ENCODE measurements around the gene OR10J4.

OR10J4 gene

GRCh38 chr1:159429074-159429861 is 2.7 kb upstream of the OR10J4 start:
- DNase-seq: peak; percentile 3
- Histone ChIP-seq H3K36me3 (ENCODE audit: control insufficient read depth, insufficient read depth, low read length) (no peaks in the 10 kb centered on the region), H3K56ac (ENCODE audit: low read length) (no peak overlapping the region), H3K27me3 (ENCODE audit: insufficient read depth, low read length, poor library complexity) (no peaks in the 10 kb centered on the region), H3K79me2 (ENCODE audit: control insufficient read depth, insufficient read depth, low read length) (no peaks in the 10 kb centered on the region), H2BK5ac (ENCODE audit: low read length) (no peak overlapping the region), H4K5ac (ENCODE audit: low read length) (no peak overlapping the region), H3K4me2 (ENCODE audit: low read length) (no peak overlapping the region), H2BK120ac (ENCODE audit: low read depth, low read length) (no peak overlapping the region), H3K4ac (ENCODE audit: low read depth, low read length) (no peak overlapping the region), H3K18ac (ENCODE audit: low read length) (no peak overlapping the region), H3K4me3 (ENCODE audit: low read length) (no peak overlapping the region), H4K8ac (ENCODE audit: low read depth, low read length) (no peak overlapping the region), H3K27ac (ENCODE audit: low read depth, low read length) (no peak overlapping the region), H2BK15ac (replicated peaks; ENCODE audit: low read depth) (no peak overlapping the region), H3K23ac (ENCODE audit: low read length) (no peak overlapping the region), H3K4me1 (ENCODE audit: control insufficient read depth, low read depth, low read length) (no peaks in the 10 kb centered on the region), H3K9ac (ENCODE audit: low read length) (no peak overlapping the region), H3K79me1 (ENCODE audit: low read length) (no peaks in the 10 kb centered on the region), H2AK5ac (ENCODE audit: low read length) (no peak overlapping the region)
- WGBS (ENCODE audit: extremely low coverage, insufficient coverage, low lambda C conversion rate): no CpG with 5 or more reads among the region's 4 CpGs

GRCh38 chr1:159430985-159431384 is 1.0 kb upstream of the OR10J4 start:
- Histone ChIP-seq H3K27ac (ENCODE audit: low read depth, low read length) (no peak overlapping the region), H3K27me3 (ENCODE audit: insufficient read depth, low read length, poor library complexity) (no peaks in the 10 kb centered on the region), H4K8ac (ENCODE audit: low read depth, low read length) (no peak overlapping the region), H2BK15ac (replicated peaks; ENCODE audit: low read depth) (no peak overlapping the region), H3K4me3 (ENCODE audit: low read length) (no peak overlapping the region), H3K18ac (ENCODE audit: low read length) (no peak overlapping the region), H2BK5ac (ENCODE audit: low read length) (no peak overlapping the region), H3K56ac (ENCODE audit: low read length) (no peak overlapping the region), H3K79me2 (ENCODE audit: control insufficient read depth, insufficient read depth, low read length) (no peaks in the 10 kb centered on the region), H2BK120ac (ENCODE audit: low read depth, low read length) (no peak overlapping the region), H3K79me1 (ENCODE audit: low read length) (no peaks in the 10 kb centered on the region), H3K23ac (ENCODE audit: low read length) (no peak overlapping the region), H2AK5ac (ENCODE audit: low read length) (no peak overlapping the region), H3K4me2 (ENCODE audit: low read length) (no peak overlapping the region), H3K9ac (ENCODE audit: low read length) (no peak overlapping the region), H3K36me3 (ENCODE audit: control insufficient read depth, insufficient read depth, low read length) (no peaks in the 10 kb centered on the region), H4K5ac (ENCODE audit: low read length) (no peak overlapping the region), H3K4ac (ENCODE audit: low read depth, low read length) (no peak overlapping the region), H3K4me1 (ENCODE audit: control insufficient read depth, low read depth, low read length) (no peaks in the 10 kb centered on the region)
- no CpG with 5 or more reads among the region's 6 CpGs for WGBS (ENCODE audit: extremely low coverage, insufficient coverage, low lambda C conversion rate)
- no peak for DNase-seq

GRCh38 chr1:159436469-159436868 is 4.5 kb downstream of the OR10J4 start:
- H3K79me1 ChIP-seq (ENCODE audit: low read length): no peaks in the 10 kb centered on the region
- no CpG with 5 or more reads among the region's 4 CpGs for WGBS (ENCODE audit: extremely low coverage, insufficient coverage, low lambda C conversion rate)
- H3K79me2 ChIP-seq (ENCODE audit: control insufficient read depth, insufficient read depth, low read length): no peaks in the 10 kb centered on the region
- DNase-seq: no peak
- H3K4me3 ChIP-seq (ENCODE audit: low read length): no peak overlapping the region
- H3K56ac ChIP-seq (ENCODE audit: low read length): no peak overlapping the region
- H3K4ac ChIP-seq (ENCODE audit: low read depth, low read length): no peak overlapping the region
- H3K4me1 ChIP-seq (ENCODE audit: control insufficient read depth, low read depth, low read length): no peaks in the 10 kb centered on the region
- H3K36me3 ChIP-seq (ENCODE audit: control insufficient read depth, insufficient read depth, low read length): no peaks in the 10 kb centered on the region
- H3K27me3 ChIP-seq (ENCODE audit: insufficient read depth, low read length, poor library complexity): no peaks in the 10 kb centered on the region
- no peak overlapping the region for H2AK5ac ChIP-seq (ENCODE audit: low read length)
- no peak overlapping the region for H3K9ac ChIP-seq (ENCODE audit: low read length)
- no peak overlapping the region for H4K8ac ChIP-seq (ENCODE audit: low read depth, low read length)
- no peak overlapping the region for H3K23ac ChIP-seq (ENCODE audit: low read length)
- H3K18ac ChIP-seq (ENCODE audit: low read length): no peak overlapping the region
- no peak overlapping the region for H3K4me2 ChIP-seq (ENCODE audit: low read length)
- H2BK15ac ChIP-seq (replicated peaks; ENCODE audit: low read depth): no peak overlapping the region
- no peak overlapping the region for H2BK5ac ChIP-seq (ENCODE audit: low read length)
- H4K5ac ChIP-seq (ENCODE audit: low read length): no peak overlapping the region
- no peak overlapping the region for H3K27ac ChIP-seq (ENCODE audit: low read depth, low read length)
- no peak overlapping the region for H2BK120ac ChIP-seq (ENCODE audit: low read depth, low read length)

GRCh38 chr1:159439422-159439821 is 7.4 kb downstream of the OR10J4 start, which contains the start of gene OR10J1:
TSS of gene OR10J1 (plus strand) at chr1:159439722. CDS start at chr1:159439792, 70 bp downstream.
- H2BK15ac ChIP-seq (replicated peaks; ENCODE audit: low read depth): no peak within 1 kb of the TSS
- H3K36me3 ChIP-seq (ENCODE audit: control insufficient read depth, insufficient read depth, low read length): no peaks in the 10 kb centered on the region
- no peak within 1 kb of the TSS for H4K5ac ChIP-seq (ENCODE audit: low read length)
- no peaks in the 10 kb centered on the region for H3K79me1 ChIP-seq (ENCODE audit: low read length)
- no peak within 1 kb of the TSS for H3K27ac ChIP-seq (ENCODE audit: low read depth, low read length)
- no peak within 1 kb of the TSS for H3K4me2 ChIP-seq (ENCODE audit: low read length)
- no peak within 1 kb of the TSS for H3K4ac ChIP-seq (ENCODE audit: low read depth, low read length)
- no peaks in the 10 kb centered on the region for H3K79me2 ChIP-seq (ENCODE audit: control insufficient read depth, insufficient read depth, low read length)
- no peak within 1 kb of the TSS for H2BK120ac ChIP-seq (ENCODE audit: low read depth, low read length)
- no peaks in the 10 kb centered on the region for H3K4me1 ChIP-seq (ENCODE audit: control insufficient read depth, low read depth, low read length)
- no peak within 1 kb of the TSS for H3K56ac ChIP-seq (ENCODE audit: low read length)
- H3K9ac ChIP-seq (ENCODE audit: low read length): no peak within 1 kb of the TSS
- no peak within 1 kb of the TSS for H4K8ac ChIP-seq (ENCODE audit: low read depth, low read length)
- no peak within 1 kb of the TSS for H3K18ac ChIP-seq (ENCODE audit: low read length)
- no peak within 1 kb of the TSS for H2AK5ac ChIP-seq (ENCODE audit: low read length)
- no peak within 1 kb of the TSS for H2BK5ac ChIP-seq (ENCODE audit: low read length)
- no peak within 1 kb of the TSS for H3K4me3 ChIP-seq (ENCODE audit: low read length)
- no peaks in the 10 kb centered on the region for H3K27me3 ChIP-seq (ENCODE audit: insufficient read depth, low read length, poor library complexity)
- DNase-seq: no peak
- H3K23ac ChIP-seq (ENCODE audit: low read length): no peak within 1 kb of the TSS

- H4K8ac ChIP-seq (ENCODE audit: low read depth, low read length): no peak overlapping the region
- H3K36me3 ChIP-seq (ENCODE audit: control insufficient read depth, insufficient read depth, low read length): no peaks in the 10 kb centered on the region
- no peaks in the 10 kb centered on the region for H3K4me1 ChIP-seq (ENCODE audit: control insufficient read depth, low read depth, low read length)
- H3K9ac ChIP-seq (ENCODE audit: low read length): no peak overlapping the region
- no peak overlapping the region for H2BK5ac ChIP-seq (ENCODE audit: low read length)
- H3K27me3 ChIP-seq (ENCODE audit: insufficient read depth, low read length, poor library complexity): no peaks in the 10 kb centered on the region
- H3K18ac ChIP-seq (ENCODE audit: low read length): no peak overlapping the region
- no peak overlapping the region for H3K56ac ChIP-seq (ENCODE audit: low read length)
- H3K4ac ChIP-seq (ENCODE audit: low read depth, low read length): no peak overlapping the region
- H3K4me3 ChIP-seq (ENCODE audit: low read length): no peak overlapping the region
- no peak overlapping the region for H2BK15ac ChIP-seq (replicated peaks; ENCODE audit: low read depth)
- no peaks in the 10 kb centered on the region for H3K79me2 ChIP-seq (ENCODE audit: control insufficient read depth, insufficient read depth, low read length)
- H3K79me1 ChIP-seq (ENCODE audit: low read length): no peaks in the 10 kb centered on the region
- no peak overlapping the region for H2AK5ac ChIP-seq (ENCODE audit: low read length)
- no peak overlapping the region for H4K5ac ChIP-seq (ENCODE audit: low read length)
- H3K27ac ChIP-seq (ENCODE audit: low read depth, low read length): no peak overlapping the region
- H3K23ac ChIP-seq (ENCODE audit: low read length): no peak overlapping the region
- no peak overlapping the region for H2BK120ac ChIP-seq (ENCODE audit: low read depth, low read length)
- no peak overlapping the region for H3K4me2 ChIP-seq (ENCODE audit: low read length)
- no peak for DNase-seq
These were observed 9.4 kb downstream of the OR10J4 start for GRCh38 chr1:159441360-159441759.

GRCh38 chr1:159442428-159442827 is 10.4 kb downstream of the OR10J4 start:
- no peak for DNase-seq
- H2BK120ac ChIP-seq (ENCODE audit: low read depth, low read length): no peak overlapping the region
- H3K79me2 ChIP-seq (ENCODE audit: control insufficient read depth, insufficient read depth, low read length): no peaks in the 10 kb centered on the region
- no peak overlapping the region for H3K4ac ChIP-seq (ENCODE audit: low read depth, low read length)
- WGBS (ENCODE audit: extremely low coverage, insufficient coverage, low lambda C conversion rate): no CpG with 5 or more reads among the region's 2 CpGs
- no peak overlapping the region for H3K27ac ChIP-seq (ENCODE audit: low read depth, low read length)
- H3K79me1 ChIP-seq (ENCODE audit: low read length): no peaks in the 10 kb centered on the region
- no peaks in the 10 kb centered on the region for H3K27me3 ChIP-seq (ENCODE audit: insufficient read depth, low read length, poor library complexity)
- H4K8ac ChIP-seq (ENCODE audit: low read depth, low read length): no peak overlapping the region
- H3K4me1 ChIP-seq (ENCODE audit: control insufficient read depth, low read depth, low read length): no peaks in the 10 kb centered on the region
- no peak overlapping the region for H2AK5ac ChIP-seq (ENCODE audit: low read length)
- no peak overlapping the region for H2BK5ac ChIP-seq (ENCODE audit: low read length)
- no peak overlapping the region for H3K9ac ChIP-seq (ENCODE audit: low read length)
- H3K56ac ChIP-seq (ENCODE audit: low read length): no peak overlapping the region
- no peak overlapping the region for H3K23ac ChIP-seq (ENCODE audit: low read length)
- H3K18ac ChIP-seq (ENCODE audit: low read length): no peak overlapping the region
- no peak overlapping the region for H3K4me2 ChIP-seq (ENCODE audit: low read length)
- H4K5ac ChIP-seq (ENCODE audit: low read length): no peak overlapping the region
- H3K4me3 ChIP-seq (ENCODE audit: low read length): no peak overlapping the region
- H3K36me3 ChIP-seq (ENCODE audit: control insufficient read depth, insufficient read depth, low read length): no peaks in the 10 kb centered on the region
- H2BK15ac ChIP-seq (replicated peaks; ENCODE audit: low read depth): no peak overlapping the region
